Duodenal mucosa (tissue), 2 donors: ENCODE data around the gene MYOF.

Experiments used
- H3K27ac ChIP-seq: one replicate; pipeline ENCODE4 v1.7.0; 2013; ENCODE audit warnings: low read depth, low read length
- H3K27me3 ChIP-seq, 2 donors: one replicate each; pipeline ENCODE4 v1.7.0; 2013; ENCODE audit warnings: low read length in 2 of 2, control low read depth in 1 of 2; ENCODE audit not compliant: insufficient read depth in 2 of 2, control insufficient read depth in 1 of 2
- H3K36me3 ChIP-seq, 2 donors: one replicate each; pipeline ENCODE4 v1.7.0; 2013; ENCODE audit warnings: low read length in 2 of 2, control low read depth in 1 of 2; ENCODE audit not compliant: insufficient read depth in 2 of 2, control insufficient read depth in 1 of 2
- H3K4me1 ChIP-seq, 2 donors: one replicate each; pipeline ENCODE4 v1.7.0; 2013; ENCODE audit warnings: low read length in 2 of 2, control low read depth in 1 of 2; ENCODE audit not compliant: insufficient read depth in 2 of 2, control insufficient read depth in 1 of 2
- H3K4me3 ChIP-seq, 2 donors: one replicate each; pipeline ENCODE4 v1.7.0; 2013; ENCODE audit warnings: low read length in 2 of 2, low read depth in 1 of 2
- H3K9ac ChIP-seq, 2 donors: one replicate each; pipeline ENCODE4 v1.7.0; 2013; ENCODE audit warnings: low read length in 2 of 2, low read depth in 1 of 2
- H3K9me3 ChIP-seq, 2 donors: one replicate each; pipeline ENCODE4 v1.7.0; 2013; ENCODE audit warnings: low read length in 2 of 2, control low read depth in 1 of 2; ENCODE audit not compliant: control insufficient read depth in 1 of 2

The MYOF gene

DNA sequence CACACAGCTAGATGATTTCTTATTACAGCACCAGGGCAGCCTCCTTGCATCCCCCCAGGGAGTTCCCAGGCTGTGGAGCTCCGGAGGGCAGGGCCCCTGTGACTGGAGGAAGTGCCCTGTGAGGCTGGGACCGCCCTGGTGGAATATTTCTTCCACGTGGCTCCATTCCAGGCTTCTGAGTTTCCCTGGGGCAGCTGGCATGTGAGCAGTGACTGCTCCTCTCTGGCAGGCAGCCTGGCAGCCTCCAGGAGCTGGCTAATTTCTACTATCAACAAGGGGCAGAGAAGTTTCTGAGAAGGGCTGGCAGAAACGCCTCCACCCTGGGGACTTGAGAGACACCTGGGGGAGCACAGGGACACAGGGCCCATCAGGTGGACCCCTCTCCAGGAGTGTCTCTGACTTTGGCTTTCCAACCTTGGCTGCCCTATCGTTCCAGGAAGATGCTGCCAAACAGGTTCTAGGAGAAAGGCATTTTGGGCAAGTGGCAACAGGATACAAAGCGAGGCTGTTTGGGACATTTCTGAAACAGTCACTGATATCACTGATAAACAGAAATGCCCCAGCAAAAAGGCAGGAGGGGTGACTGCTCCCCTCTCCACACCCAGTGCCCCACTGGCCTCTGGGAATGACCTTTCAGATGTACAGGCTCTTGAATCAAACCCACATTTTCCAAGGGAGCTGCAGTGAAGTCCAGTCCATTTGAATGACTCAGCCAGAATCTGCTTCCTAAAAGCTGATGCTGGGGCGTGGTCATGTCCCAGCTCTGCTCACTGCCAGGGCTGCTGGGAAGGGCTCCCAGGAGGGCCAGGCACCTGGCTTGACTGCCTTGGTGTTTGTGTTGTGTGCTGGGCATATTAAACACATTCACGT, 16.1 kb downstream of the MYOF start:
- peak overlapping the region in 1 of 2 donors; percentile 14 for H3K9ac ChIP-seq
- no peak overlapping the region for H3K4me3 ChIP-seq
- peak overlapping the region; percentile 88 for H3K27ac ChIP-seq
- no peaks in the 10 kb centered on the region for H3K36me3 ChIP-seq
- H3K27me3 ChIP-seq: no peaks in the 10 kb centered on the region
- peaks cover 37% of the 10 kb centered on the region in 2 donors for H3K4me1 ChIP-seq
- H3K9me3 ChIP-seq: no peaks in the 10 kb centered on the region

DNA sequence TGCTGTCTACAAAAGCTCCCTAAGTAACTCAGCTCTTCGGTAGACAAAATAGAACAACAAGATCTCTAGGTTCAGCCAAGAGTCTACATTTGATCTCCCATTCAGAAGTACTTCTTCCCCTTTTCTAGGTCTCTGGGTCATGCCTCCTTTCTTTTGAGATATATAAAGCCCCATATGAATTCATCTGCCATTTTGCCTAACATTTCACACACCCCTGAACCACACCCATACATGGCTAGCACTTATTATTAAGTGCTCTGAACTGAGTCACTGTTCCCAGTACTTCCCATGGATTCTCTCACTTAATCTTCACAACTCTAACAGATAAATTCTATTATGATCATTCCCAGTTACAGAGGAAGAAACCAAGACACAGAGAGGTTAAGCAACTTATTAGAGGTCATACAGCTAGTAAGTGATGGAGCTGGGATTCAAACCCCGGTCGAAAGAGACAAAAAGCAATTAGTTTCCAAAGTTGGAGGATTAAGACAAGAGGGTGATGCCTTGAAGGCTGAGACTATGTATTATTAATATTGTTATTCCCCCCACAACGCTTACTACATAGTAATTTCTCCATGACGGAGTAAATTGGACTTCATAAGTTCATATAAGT, 17.3 kb downstream of the MYOF start:
- H3K4me3 ChIP-seq: no peak overlapping the region
- no peaks in the 10 kb centered on the region for H3K27me3 ChIP-seq
- H3K9ac ChIP-seq: peak overlapping the region in 1 of 2 donors; percentile 30
- H3K4me1 ChIP-seq: peaks cover 33 to 37% of the 10 kb centered on the region in 2 donors
- H3K27ac ChIP-seq: peak overlapping the region; percentile 24
- H3K9me3 ChIP-seq: no peaks in the 10 kb centered on the region
- H3K36me3 ChIP-seq: no peaks in the 10 kb centered on the region

DNA sequence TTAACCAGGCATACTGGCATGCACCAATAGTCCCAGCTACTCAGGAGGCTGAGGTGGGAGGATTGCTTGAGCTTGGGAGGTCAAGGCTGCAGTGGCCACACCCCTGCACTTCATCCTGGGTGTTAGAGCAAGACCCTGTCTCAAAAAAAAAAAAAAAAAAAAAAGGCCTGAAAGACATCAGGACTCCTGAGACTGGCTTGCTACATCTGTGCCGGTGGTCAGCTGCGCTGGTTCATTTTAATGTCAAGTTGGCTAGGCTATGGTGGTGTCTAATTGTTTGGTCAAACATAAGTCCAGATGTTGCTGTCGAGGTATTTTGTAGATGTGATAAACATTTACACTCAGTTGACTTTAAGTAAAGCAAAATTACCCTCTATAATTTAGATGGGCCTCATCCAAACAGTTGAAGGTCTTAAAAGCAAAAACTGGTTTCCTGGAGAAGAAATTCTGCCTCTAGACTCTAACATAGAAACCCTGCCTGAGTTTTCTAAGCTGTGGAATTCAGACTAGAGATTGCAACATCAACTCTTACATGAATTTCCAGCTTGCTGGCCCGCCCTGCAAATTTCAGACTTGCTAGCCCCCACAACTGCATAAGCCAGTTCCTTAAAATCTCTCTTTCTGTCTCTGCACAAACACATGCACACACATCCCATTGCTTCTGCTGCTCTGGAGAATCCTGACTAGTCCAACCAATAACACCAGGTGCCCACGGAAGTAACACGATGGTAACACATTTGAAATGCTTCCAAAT, 18.2 kb downstream of the MYOF start:
- no peak overlapping the region for H3K4me3 ChIP-seq
- H3K4me1 ChIP-seq: peaks cover 39 to 43% of the 10 kb centered on the region in 2 donors
- H3K9ac ChIP-seq: no peak overlapping the region
- no peaks in the 10 kb centered on the region for H3K27me3 ChIP-seq
- no peaks in the 10 kb centered on the region for H3K9me3 ChIP-seq
- H3K27ac ChIP-seq: peak overlapping the region; percentile 24
- H3K36me3 ChIP-seq: no peaks in the 10 kb centered on the region

DNA sequence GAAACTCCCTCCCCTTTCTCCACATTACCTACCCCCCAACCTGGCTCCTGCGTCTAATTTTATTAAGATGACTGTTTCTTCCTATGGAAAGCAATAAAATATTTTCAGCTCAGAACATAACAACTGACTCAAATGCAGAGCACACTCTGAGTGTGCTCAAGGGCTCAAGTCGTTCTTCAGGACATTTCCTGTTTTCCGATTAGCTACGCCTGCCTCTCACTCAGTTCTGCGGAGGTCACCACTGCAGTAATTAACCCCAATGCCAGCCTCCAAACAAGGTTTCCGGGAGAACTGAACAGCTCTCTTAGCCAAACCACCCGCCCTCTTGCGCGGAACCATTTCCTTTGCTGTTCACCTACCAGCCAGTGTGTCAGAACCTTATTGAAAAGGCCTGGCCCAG, 19.3 kb downstream of the MYOF start:
- H3K4me3 ChIP-seq: no peak overlapping the region
- H3K27ac ChIP-seq: peak overlapping the region; percentile 59
- no peaks in the 10 kb centered on the region for H3K36me3 ChIP-seq
- H3K27me3 ChIP-seq: no peaks in the 10 kb centered on the region
- H3K9ac ChIP-seq: no peak overlapping the region
- peaks cover 43 to 51% of the 10 kb centered on the region in 2 donors for H3K4me1 ChIP-seq
- no peaks in the 10 kb centered on the region for H3K9me3 ChIP-seq

DNA sequence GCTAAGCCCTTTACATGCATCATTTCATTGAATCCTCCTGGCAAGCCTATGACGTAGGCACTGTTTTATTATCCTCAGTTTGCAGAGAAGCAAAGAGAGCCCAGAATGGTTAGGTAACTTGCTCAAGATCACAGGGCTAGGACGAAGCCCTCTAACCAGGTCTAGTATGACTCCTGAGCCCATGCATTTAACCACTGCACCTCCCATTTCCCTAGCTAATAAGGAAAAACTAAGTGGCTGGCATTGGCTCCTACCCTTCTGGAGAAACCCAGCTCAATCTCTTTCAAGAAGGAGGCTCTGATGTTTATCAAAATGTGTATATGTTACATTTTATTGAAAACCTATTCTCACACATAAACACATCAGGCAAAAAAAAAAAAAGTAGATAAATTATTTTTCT, 19.8 kb downstream of the MYOF start:
- Histone ChIP-seq H3K27me3 (no peaks in the 10 kb centered on the region), H3K4me3 (no peak overlapping the region), H3K9me3 (no peaks in the 10 kb centered on the region), H3K36me3 (no peaks in the 10 kb centered on the region), H3K4me1 (peaks cover 43 to 51% of the 10 kb centered on the region in 2 donors), H3K27ac (no peak overlapping the region), H3K9ac (no peak overlapping the region)

DNA sequence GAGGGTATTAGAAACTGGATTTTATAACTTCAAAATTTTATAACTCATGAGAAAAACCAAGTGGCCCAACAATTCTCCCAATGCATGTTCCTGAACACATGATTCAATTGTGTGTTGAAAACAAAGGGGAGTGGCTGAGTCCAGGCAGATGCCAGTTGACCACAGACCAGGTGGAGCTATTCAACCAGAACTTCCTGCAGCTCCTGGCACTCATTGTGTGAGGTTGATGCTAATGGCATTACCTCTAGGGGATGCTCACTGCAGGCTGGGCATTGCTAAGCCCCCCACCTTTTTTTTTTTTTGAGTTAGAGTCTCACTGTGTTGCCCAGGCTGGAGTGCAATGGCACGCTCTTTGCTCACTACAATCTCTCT, 20.3 kb downstream of the MYOF start:
- Histone ChIP-seq H3K4me1 (peaks cover 41 to 51% of the 10 kb centered on the region in 2 donors), H3K9ac (no peak overlapping the region), H3K27me3 (no peaks in the 10 kb centered on the region), H3K9me3 (no peaks in the 10 kb centered on the region), H3K4me3 (no peak overlapping the region), H3K27ac (peak overlapping the region; percentile 73), H3K36me3 (no peaks in the 10 kb centered on the region)

DNA sequence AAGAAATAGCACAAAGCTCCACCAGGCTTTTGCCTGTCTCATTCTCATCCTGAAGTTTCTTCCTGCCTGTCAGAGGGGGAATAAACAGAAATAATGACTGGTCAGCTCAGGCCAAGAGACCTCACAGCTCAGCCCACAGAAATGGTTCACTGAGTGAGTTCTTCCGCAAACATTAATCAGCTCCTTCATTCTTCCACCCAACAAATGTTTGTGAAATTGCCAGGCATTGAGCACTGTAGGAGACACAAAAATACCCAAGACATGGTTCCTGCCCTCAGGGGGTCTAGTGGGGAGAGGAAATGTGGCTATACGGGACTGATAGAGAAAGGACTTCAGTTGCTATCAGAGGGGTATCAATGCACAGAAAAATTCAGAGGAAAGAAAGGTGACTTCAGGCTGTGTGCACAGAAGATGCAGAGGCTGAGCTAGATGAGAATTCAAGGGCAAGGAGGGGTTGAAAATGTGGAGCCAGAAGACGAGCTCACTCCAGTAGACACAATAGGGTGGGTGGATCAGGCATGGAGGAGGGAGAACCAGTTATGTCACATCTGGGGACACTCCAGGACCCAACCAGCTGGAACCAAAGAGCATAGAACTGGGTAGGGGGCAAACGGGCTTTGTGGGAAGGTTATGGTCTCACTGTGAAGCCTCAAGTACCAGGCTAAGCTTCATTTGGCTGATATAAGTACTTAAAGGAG, 20.9 kb downstream of the MYOF start:
- Histone ChIP-seq H3K4me3 (no peak overlapping the region), H3K36me3 (no peaks in the 10 kb centered on the region), H3K9me3 (no peaks in the 10 kb centered on the region), H3K9ac (peak overlapping the region in 1 of 2 donors; percentile 28), H3K4me1 (peaks cover 36 to 45% of the 10 kb centered on the region in 2 donors), H3K27ac (peak overlapping the region; percentile 73), H3K27me3 (no peaks in the 10 kb centered on the region)

DNA sequence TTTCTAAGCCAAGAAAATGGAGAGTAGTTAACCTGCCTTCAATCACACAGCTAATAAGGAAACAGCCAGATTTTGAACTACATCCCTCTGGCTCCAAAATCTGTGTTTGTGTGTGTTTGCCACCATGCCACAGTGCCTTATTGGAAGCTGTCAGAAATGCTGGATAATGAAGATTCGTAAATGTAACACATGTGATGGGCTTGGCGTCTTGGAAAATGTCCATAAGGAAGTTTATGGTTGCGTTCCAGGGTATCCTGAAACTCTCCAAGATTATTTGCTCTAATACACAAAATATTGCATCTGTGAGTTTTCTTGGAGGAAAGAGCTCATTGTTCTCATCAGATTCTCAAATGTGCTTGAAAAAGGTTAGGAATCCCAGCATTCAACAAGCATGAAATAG, 22.7 kb downstream of the MYOF start:
- Histone ChIP-seq H3K9ac (peak overlapping the region in 1 of 2 donors; percentile 19), H3K4me1 (peaks cover 21 to 28% of the 10 kb centered on the region in 2 donors), H3K9me3 (no peaks in the 10 kb centered on the region), H3K36me3 (no peaks in the 10 kb centered on the region), H3K4me3 (no peak overlapping the region), H3K27me3 (no peaks in the 10 kb centered on the region), H3K27ac (peak overlapping the region; percentile 69)

DNA sequence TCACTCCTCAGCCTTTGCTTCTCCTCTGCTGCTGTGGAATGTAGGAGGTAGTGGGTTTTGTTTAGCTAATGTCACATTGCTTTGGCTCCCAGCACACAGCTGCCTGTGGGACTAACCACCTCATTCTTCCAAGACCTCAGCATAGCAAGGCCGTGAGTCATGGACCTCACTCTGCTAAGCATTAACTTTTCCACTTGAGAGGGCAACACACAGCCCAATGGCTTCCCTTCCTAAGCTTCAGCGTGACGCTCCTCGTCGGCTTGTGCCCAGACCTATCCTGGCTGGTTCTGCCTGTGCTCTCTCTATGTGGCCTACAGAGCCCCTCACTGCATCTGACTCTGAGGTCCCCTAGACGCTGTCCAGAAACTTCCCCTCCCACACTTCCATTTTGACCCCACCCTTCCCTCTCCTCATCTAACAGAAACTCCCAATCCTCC, 23.3 kb downstream of the MYOF start:
- peak overlapping the region; percentile 69 for H3K27ac ChIP-seq
- no peak overlapping the region for H3K9ac ChIP-seq
- no peaks in the 10 kb centered on the region for H3K9me3 ChIP-seq
- no peaks in the 10 kb centered on the region for H3K36me3 ChIP-seq
- peak overlapping the region; percentile 32 to 53 for H3K4me3 ChIP-seq
- H3K27me3 ChIP-seq: no peaks in the 10 kb centered on the region
- peaks cover 14 to 26% of the 10 kb centered on the region in 2 donors for H3K4me1 ChIP-seq
